Measurements from ENCODE around the gene RMI2.
"Not testable (repeated sequence)": the region's sequence is repeated elsewhere in the genome, so short reads cannot be mapped to it uniquely, and the experiment has no call there.

The RMI2 gene

GRCh38 chr16:11345040-11345862, at the start of gene RMI2:
RMI2 (plus strand) TSS chr16:11345459; CDS start chr16:11345472, 13 bp downstream.
- peak; percentile 94 for DNase-seq

DNA sequence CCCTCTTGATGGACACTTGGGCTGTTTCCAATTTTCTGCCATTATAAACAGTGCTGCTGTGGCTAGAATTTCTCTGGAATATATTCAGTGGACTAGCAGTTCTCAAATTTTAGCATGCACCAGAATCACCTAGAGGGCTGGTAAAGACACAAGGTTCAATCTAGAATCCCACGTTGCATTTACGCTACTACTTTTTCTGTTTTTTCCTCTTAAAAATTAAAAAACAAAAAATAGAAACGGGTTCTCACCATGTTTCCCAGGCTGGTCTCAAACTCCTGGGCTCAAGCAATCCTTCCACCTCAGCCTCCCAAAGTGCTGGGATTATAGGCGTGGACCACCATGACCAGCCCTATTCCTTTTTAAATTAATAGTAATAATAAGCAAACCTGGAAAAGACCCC, 49.6 kb upstream of the RMI2 start:
- no peak for DNase-seq

DNA sequence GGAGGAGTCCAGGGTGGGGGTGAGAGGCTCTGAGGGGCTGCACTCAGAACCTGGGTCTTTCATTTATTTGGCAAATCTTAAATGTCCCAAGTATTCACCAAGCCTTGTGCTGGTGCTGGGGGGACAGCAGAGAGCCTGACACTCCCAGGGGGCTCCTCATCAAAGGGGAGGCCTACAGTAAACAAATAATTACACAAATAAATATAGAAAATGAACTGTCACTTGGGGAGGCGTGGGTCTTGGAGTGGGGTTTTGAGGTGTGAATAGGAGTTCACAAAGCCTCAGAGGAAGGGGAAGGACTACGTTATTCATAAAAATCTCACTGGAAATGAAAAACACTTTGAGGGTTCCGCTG, 48.9 kb upstream of the RMI2 start:
- no peak for DNase-seq

DNA sequence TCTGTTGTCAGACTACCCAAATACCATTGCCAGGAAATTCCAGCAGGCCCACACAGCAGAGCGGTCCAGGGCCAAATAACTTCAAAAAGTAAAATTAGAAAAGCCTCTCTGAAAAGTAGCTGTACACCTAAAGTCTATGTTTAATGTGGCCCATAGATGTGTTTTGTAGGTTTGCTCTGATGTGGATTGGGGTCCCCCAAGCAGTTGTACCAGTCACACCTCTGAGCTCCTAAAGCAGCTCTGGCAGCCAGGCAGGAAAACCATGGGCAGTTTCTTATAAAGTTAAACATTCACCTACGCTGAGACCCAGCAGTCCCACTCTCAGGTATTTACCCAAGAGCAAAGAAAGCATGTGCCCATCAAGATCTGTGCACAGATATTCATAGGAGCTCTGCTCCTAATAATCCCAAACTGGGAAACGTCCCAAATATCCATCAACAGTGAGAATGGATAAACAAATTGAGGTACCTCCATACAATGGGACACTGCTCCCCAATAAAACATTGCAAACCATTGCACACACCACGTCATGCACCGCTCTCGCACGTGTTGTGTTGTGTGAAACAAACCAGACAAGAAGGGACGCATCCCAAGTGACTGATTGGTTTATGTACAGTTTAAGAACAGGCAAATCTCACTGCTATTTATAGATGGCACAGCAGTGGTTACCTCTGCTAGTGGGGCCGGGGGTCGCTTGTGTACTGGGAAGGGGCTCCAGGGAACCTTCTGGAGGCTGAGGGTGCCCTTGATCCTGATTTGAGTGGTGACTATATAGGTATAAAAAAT, 48.4 kb upstream of the RMI2 start:
- no peak for DNase-seq

DNA sequence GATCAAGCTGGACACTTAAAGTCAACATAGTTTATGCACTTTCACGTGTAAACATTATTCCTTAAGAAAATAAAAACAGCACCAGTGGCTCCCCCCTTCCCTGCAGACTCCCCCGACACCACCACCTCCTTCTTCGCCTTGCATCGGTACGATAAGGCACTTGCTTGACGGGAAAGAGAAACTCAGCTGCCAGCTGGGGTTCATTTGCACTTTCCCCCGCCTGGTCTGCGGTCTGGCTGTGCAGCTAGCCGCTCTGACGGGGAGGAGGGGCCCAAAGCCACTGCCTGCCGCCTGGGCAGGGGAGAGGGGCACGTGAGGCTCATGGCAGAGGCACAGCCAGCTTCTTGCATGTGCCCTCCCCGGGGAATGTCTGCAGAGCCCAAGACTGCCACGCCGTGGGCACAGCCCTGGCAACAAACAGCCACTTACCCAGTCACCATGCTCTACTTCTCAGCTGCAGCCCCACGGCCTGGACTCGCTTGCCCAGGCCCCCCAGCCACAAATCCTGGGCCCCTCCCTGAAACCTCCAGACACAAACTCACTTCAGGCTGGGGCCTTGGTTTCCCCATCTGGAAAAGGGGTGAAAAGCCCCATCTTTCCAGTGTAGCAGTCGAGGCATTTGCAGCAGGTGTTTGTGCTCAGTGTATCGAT, 47.6 kb upstream of the RMI2 start:
- DNase-seq, result peak; percentile 58

DNA sequence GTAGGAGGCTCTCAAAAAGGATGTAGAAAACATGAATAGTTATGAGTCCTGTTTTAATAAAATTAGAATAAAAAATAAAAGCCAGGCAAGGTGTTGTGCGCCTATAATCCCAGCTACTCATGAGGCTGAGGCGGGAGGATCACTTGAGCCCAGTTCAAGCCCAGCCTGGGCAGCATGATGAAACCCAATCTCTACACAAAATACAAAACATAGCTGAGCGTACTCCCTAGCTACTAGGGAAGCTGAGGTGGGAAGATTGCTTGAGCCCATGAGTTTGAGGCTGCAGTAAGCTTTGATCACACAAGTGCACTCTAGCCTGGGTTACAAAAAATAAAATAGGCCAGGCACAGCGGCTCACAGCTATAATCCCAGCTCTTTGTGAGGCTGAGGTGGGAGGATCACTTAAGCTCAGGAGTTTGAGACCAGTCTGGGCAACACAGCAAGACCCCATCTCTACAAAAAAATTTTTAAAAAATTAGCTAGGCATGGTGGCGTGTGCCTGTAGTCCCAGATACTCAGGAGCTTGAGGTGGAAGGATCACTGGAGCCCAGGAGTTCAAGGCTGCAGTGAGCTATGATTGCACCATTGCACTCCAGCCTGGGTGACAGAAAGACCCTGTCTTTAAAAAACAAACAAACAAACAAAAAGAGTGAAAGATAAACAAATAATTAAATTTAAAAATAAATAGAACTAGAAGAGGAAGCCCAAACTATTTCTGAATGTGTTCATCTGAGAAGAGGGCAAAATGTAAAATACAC, 46.9 kb upstream of the RMI2 start:
- no peak for DNase-seq

DNA sequence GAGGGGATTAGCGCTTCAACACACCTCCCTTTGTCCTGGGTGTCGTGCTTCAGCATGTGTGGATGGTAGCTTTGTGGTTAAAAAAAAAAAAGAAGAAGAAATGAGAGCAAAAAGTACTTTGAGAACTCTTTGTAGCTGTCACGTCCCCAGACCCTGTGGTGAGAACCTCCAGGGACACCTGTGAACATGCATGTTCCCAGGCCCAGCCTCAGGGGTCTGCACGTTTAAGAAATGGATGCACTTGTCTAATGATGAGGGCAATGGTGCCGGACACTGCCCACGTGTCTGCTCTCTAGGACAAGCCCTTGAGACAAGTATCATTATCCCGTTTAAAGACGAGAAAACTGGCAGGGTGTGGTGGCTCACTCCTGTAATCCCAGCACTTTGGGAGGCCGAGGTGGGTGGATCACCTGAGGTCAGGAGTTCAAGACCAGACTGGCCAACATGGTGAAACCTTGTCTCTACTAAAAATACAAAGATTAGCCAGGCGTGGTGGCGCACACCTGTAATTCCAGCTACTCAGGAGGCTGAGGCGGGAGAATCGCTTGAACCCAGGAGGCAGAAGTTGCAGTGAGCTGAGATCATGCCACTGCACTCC, 46.2 kb upstream of the RMI2 start:
- not testable (repeated sequence) for DNase-seq

DNA sequence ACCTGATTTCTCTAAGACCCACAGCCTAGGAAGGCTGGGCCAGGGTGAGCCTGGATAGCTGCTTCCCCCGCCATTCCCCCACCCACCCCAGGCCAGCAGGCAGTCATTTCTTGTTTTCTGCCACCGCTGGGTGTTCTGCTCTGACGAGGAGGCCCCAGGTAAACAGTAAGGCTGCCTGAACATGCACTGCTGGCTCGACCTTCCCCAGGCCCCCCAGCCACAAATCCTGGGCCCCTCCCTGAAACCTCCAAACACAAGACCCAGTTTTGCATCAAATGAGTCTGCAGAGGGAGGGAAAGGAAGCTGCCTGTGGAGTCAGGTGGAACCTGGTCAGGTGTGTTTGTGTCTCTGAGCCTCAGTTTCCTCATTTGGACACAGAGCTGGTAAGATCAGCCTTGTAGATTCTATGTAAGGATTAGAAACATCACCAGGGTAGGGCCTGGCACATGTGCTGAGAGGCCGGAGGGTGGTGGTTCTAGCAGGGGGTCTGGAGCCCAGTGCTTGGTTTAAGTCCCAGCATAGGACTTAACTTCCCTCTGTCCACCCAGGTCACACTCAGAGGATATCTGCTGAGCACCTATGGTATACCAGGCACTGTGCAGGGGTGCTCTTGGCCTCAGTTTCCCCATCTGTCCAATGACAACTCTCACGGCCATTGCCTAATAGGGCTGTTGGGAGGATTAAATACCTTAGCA, 45.2 kb upstream of the RMI2 start:
- DNase-seq, result no peak

DNA sequence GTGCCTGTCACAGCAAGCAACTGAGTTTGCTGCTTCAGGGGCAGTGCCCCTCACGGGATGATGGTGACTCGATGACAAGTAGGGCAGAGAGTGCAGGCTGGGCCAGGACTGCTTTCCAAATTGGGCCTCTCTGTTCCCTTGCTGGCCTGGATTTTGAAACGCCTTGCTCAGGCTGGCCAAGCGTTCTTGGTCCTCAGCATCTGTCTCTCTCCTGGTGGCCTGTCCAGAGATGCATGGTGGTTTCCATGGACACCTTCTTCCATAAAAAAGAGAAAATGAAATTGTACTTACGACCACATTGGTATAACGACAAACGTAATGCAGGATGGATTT, 44.7 kb upstream of the RMI2 start:
- no peak for DNase-seq

GRCh38 chr16:11301645-11302501, 43.4 kb upstream of the RMI2 start:
- DNase-seq, result no peak

GRCh38 chr16:11302977-11303376, 42.3 kb upstream of the RMI2 start:
- DNase-seq, result no peak

GRCh38 chr16:11303405-11304138, 41.7 kb upstream of the RMI2 start:
- no peak for DNase-seq

GRCh38 chr16:11306381-11306780, 38.9 kb upstream of the RMI2 start:
- DNase-seq, result no peak

DNA sequence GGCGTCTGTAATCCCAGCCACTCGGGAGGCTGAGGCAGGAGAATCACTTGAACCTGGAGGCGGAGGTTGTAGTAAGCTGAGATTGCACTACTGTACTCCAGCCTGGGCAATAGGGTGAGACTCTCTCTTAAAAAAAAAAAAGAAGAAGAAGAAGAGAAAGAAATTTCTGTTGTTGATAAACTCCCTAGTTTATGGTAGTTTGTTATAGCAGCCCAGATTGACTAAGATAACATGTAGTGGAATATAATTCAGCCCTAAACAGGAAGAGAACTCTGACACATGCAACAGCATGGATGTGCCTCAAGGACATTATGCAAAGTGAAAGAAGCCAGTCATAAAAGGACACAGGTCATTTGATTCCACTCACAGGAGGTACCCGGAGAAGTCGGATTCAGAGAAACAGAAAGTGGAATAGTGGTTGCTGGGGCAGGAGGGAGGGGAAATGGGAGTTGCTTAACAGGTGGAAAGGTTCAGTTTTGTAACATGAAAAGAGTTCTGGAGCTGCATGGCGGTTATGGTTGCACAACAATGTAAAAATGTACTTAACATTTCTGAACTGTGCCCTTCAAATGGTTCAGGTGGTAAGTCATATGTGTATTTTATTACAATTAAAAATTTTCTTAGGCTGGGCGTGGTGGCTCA, 38.1 kb upstream of the RMI2 start:
- DNase-seq, result no peak

GRCh38 chr16:11307639-11308492, 37.4 kb upstream of the RMI2 start:
- DNase-seq, result no peak

GRCh38 chr16:11308493-11309283, 36.6 kb upstream of the RMI2 start:
- no peak for DNase-seq

DNA sequence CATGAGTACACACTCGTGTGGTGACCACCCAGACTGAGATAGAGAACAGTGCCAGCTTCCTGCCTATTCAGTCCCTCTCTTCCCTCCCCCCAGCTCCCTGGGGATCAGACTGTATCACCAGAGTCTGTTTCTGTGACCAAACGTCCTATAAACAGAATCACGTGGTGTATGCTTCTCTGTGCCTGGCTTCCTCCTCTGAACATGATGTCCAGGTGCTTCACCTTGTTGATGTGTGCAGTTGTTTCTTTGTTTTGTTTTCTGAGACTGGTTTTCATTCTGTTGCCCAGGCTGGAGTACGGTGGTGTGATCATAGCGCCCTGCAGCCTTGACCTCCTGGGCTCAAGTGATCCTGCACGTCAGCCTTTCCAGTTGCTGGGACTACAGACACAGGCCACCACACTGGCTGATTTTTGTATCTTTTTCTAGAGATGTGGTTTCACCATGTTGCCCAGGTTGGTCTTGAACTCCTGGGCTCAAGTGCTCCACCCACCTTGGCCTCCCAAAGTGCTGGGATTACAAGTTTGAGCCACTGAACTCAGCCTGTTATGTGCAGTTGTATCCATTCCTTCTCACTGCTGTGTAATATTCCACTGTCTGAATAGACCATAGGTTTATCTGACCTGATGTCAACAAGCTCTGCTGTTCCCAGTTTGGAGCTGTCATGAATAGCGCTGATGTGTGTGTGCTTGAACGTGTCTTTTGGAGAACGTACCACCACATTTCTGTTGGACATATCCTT, 35.2 kb upstream of the RMI2 start:
- no peak for DNase-seq
